HepG2 (cell line): ENCODE results near the gene LDAH. TPM values are rescaled to one million over a fixed set of nuclear protein-coding genes. Genes with fewer than 3 reads are reported as not detected.

ENCODE experiments used
- AGO2 ChIP-seq: fragments of 200-400 bp; formaldehyde crosslinking; optimal IDR thresholded peaks from 2 replicates; pipeline ENCODE3; 2017; ENCODE audit warnings: mild to moderate bottlenecking, low read depth, low read length, moderate library complexity
- CHD2 ChIP-seq: IDR thresholded peaks from 2 replicates; pipeline ENCODE4 v1.6.1; 2011; ENCODE audit warnings: low read depth, low read length, improper control_type of control experiment
- FOXA3 ChIP-seq: IDR thresholded peaks from 2 replicates; pipeline ENCODE4 v1.6.1; 2016; ENCODE audit warnings: missing genetic modification reagents, missing compliant biosample characterization
- HDAC1 ChIP-seq: sonication (generic); formaldehyde crosslinking; IDR thresholded peaks from 2 replicates; pipeline ENCODE4 v1.5.1; 2020; ENCODE audit warnings: mild to moderate bottlenecking, missing genetic modification reagents
- HNRNPH1 ChIP-seq: fragments of 200-400 bp; formaldehyde crosslinking; optimal IDR thresholded peaks from 2 replicates; pipeline ENCODE3; 2017; ENCODE audit warnings: mild to moderate bottlenecking, low read depth, low read length
- ISL2 ChIP-seq: sonication (generic); formaldehyde crosslinking; IDR thresholded peaks from 2 replicates; pipeline ENCODE4 v1.5.0; 2020; ENCODE audit warnings: missing genetic modification reagents
- NCOR1 ChIP-seq: fragments of 200-600 bp; sonication (generic); IDR thresholded peaks from 2 replicates; pipeline ENCODE4 v1.7.0; 2017; ENCODE audit warnings: antibody characterized with exemption, low read length, borderline replicate concordance
- PHF21A ChIP-seq: sonication (generic); formaldehyde crosslinking; IDR thresholded peaks from 2 replicates; pipeline ENCODE4 v1.5.0; 2020; ENCODE audit warnings: mild to moderate bottlenecking, missing genetic modification reagents
- PHF8 ChIP-seq: sonication (generic); formaldehyde crosslinking; IDR thresholded peaks from 2 replicates; pipeline ENCODE4 v1.5.0; 2020; ENCODE audit warnings: missing genetic modification reagents
- PREB ChIP-seq: sonication (generic); formaldehyde crosslinking; IDR thresholded peaks from 2 replicates; pipeline ENCODE4 v1.4.0; 2020; ENCODE audit warnings: missing genetic modification reagents
- RBFOX2 ChIP-seq: fragments of 200-400 bp; formaldehyde crosslinking; IDR thresholded peaks from 2 replicates; pipeline ENCODE4 v1.6.1; 2017; ENCODE audit warnings: low read depth, mild to moderate bottlenecking, low read length
- SIN3A ChIP-seq: IDR thresholded peaks from 2 replicates; pipeline ENCODE4 v1.6.1; 2011; ENCODE audit warnings: low read depth, mild to moderate bottlenecking, control low read depth, low read length, borderline replicate concordance
- TARDBP ChIP-seq: sonication (generic); formaldehyde crosslinking; IDR thresholded peaks from 2 replicates; pipeline ENCODE4 v1.8.0; 2022; ENCODE audit warnings: mild to moderate bottlenecking, missing genetic modification reagents
- THAP11 ChIP-seq: IDR thresholded peaks from 2 replicates; pipeline ENCODE4 v1.6.1; 2016; ENCODE audit warnings: missing biosample characterization, missing genetic modification reagents
- XBP1 ChIP-seq: sonication (generic); formaldehyde crosslinking; IDR thresholded peaks from 2 replicates; pipeline ENCODE4 v1.5.0; 2020; ENCODE audit warnings: missing genetic modification reagents
- ZFP1 ChIP-seq: IDR thresholded peaks from 2 replicates; pipeline ENCODE4 v1.6.1; 2016
- ZNF264 ChIP-seq: sonication (generic); formaldehyde crosslinking; IDR thresholded peaks from 2 replicates; pipeline ENCODE4 v1.4.0; 2020; ENCODE audit warnings: missing genetic modification reagents
- ZNF280B ChIP-seq: sonication (generic); formaldehyde crosslinking; IDR thresholded peaks from 2 replicates; pipeline ENCODE4 v1.5.0; 2020; ENCODE audit warnings: missing genetic modification reagents, mild to moderate bottlenecking, borderline replicate concordance
- ZNF292 ChIP-seq: sonication (generic); formaldehyde crosslinking; IDR thresholded peaks from 2 replicates; pipeline ENCODE4 v1.8.1; 2022; ENCODE audit warnings: mild to moderate bottlenecking, low read depth, missing genetic modification reagents, borderline replicate concordance
- ZNF331 ChIP-seq: sonication (generic); formaldehyde crosslinking; IDR thresholded peaks from 2 replicates; pipeline ENCODE4 v1.4.0; 2020; ENCODE audit warnings: missing genetic modification reagents
- ZNF552 ChIP-seq: sonication (generic); formaldehyde crosslinking; IDR thresholded peaks from 2 replicates; pipeline ENCODE4 v1.9.0; 2022; ENCODE audit warnings: missing genetic modification reagents, mild to moderate bottlenecking, borderline replicate concordance
- ZNF747 ChIP-seq: sonication (generic); formaldehyde crosslinking; IDR thresholded peaks from 2 replicates; pipeline ENCODE4 v1.8.1; 2023; ENCODE audit warnings: missing genetic modification reagents, mild to moderate bottlenecking, borderline replicate concordance
- ZNF773 ChIP-seq: sonication (generic); formaldehyde crosslinking; IDR thresholded peaks from 2 replicates; pipeline ENCODE4 v1.4.0; 2020; ENCODE audit warnings: missing genetic modification reagents, borderline replicate concordance
- ZNF784 ChIP-seq: sonication (generic); formaldehyde crosslinking; IDR thresholded peaks from 2 replicates; pipeline ENCODE4 v1.5.1; 2020; ENCODE audit warnings: missing genetic modification reagents, mild to moderate bottlenecking, borderline replicate concordance
- polyA plus RNA-seq, 8 experiments: library from polyadenylated mRNA; depleted of rRNA in 3 of 8; stranded (reverse) in 7 of 8; unstranded in 1 of 8; fragments of >200 nt; fragmentation: Illumina TruSeq in 4 of 8; extraction: Trizol in 4 of 8; gene quantifications; 2 replicates each; pipeline versions ENCODE4 v1.2.1 to v1.2.3, GENCODE V29; 2011 to 2016; ENCODE audit warnings: low read depth in 4 of 8, missing spikeins in 1 of 8, mixed read lengths in 1 of 8; ENCODE audit not compliant: insufficient read depth in 1 of 8
- total RNA-seq, 5 experiments: library from RNA; depleted of rRNA; stranded (reverse); fragments of >200 nt; fragmentation: Illumina TruSeq; extraction: Trizol; gene quantifications; 2 replicates each; pipeline ENCODE4 v1.2.3, GENCODE V29; 2016; ENCODE audit warnings: low read depth in 1 of 5
- TF ChIP-seq, protein P1 (sequence below): sonication (generic); formaldehyde crosslinking; IDR thresholded peaks from 2 replicates; pipeline ENCODE4 v1.5.0; 2020; ENCODE audit warnings: mild to moderate bottlenecking, missing genetic modification reagents

LDAH gene
- total and polyA plus RNA-seq, 2 of the 13 experiments (the other 11 are each of a cell fraction or from before 2014, with no cell fraction given) = 28.8 to 46.2 TPM

- 0 out of 2 replicates have a peak, but pooled peaks have one; percentile 36 for TF ChIP-seq ISL2
- peak; percentile 79; the same call in 1 of the 2 replicates for TF ChIP-seq ZNF280B (CRISPR knock-in tag)
- peak; percentile 50 for TF ChIP-seq RBFOX2
- no peak for TF ChIP-seq XBP1 (CRISPR knock-in tag)
- no peak for TF ChIP-seq PREB (CRISPR knock-in tag)
- peak; percentile 39; the same call in 1 of the 2 replicates for TF ChIP-seq FOXA3
- TF ChIP-seq THAP11 (CRISPR knock-in tag) = peak; percentile 67
- no peak for TF ChIP-seq ZNF292 (CRISPR knock-in tag)
- TF ChIP-seq NCOR1 = no peak
- TF ChIP-seq ZNF331 (CRISPR knock-in tag) = peak; percentile 96
- TF ChIP-seq ZNF747 = no peak; the same call in 1 of the 2 replicates
- peak; percentile 78 for TF ChIP-seq AGO2
- no peak for TF ChIP-seq HDAC1 (CRISPR knock-in tag)
- TF ChIP-seq CHD2 = peak; percentile 64; the same call in 1 of the 2 replicates
- no peak for TF ChIP-seq HNRNPH1
- peak; percentile 50; the same call in 1 of the 2 replicates for TF ChIP-seq PHF8 (CRISPR knock-in tag)
- TF ChIP-seq ZNF552 = no peak
- TF ChIP-seq ZNF773 (CRISPR knock-in tag) = no peak
- TF ChIP-seq ZFP1 (CRISPR knock-in tag) = no peak
- TF ChIP-seq PHF21A (CRISPR knock-in tag) = 0 out of 2 replicates have a peak, but pooled peaks have one; percentile 47
- TF ChIP-seq, protein P1, sequence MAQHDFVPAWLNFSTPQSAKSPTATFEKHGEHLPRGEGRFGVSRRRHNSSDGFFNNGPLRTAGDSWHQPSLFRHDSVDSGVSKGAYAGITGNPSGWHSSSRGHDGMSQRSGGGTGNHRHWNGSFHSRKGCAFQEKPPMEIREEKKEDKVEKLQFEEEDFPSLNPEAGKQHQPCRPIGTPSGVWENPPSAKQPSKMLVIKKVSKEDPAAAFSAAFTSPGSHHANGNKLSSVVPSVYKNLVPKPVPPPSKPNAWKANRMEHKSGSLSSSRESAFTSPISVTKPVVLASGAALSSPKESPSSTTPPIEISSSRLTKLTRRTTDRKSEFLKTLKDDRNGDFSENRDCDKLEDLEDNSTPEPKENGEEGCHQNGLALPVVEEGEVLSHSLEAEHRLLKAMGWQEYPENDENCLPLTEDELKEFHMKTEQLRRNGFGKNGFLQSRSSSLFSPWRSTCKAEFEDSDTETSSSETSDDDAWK (CRISPR knock-in tag) = no peak
- 0 out of 2 replicates have a peak, but pooled peaks have one; percentile 15 for TF ChIP-seq ZNF264 (CRISPR knock-in tag)
- TF ChIP-seq ZNF784 (CRISPR knock-in tag) = peak; percentile 29; the same call in 1 of the 2 replicates
- peak; percentile 51; the same call in 1 of the 2 replicates for TF ChIP-seq TARDBP (CRISPR knock-in tag)
- no peak for TF ChIP-seq SIN3A
Observed at GRCh38 chr2:20635675-20636584, 187.0 kb downstream of the LDAH start (continued).
